Glutamatergic neuron (in vitro differentiated cells): ENCODE results near the gene CBLB. TPM values are rescaled to one million over a fixed set of nuclear protein-coding genes. Genes with fewer than 3 reads are reported as not detected.

ENCODE experiments used
- DNase-seq: peaks from one replicate; pipeline ENCODE4 v3.0.0; 2022
- H3K27ac Mint-ChIP-seq: one replicate; pipeline ENCODE4 v1.8.0; 2020; ENCODE audit warnings: mild to moderate bottlenecking, mixed read lengths, inconsistent platforms; ENCODE audit not compliant: unreplicated experiment
- H3K27me3 Mint-ChIP-seq: one replicate; pipeline ENCODE4 v1.8.0; 2020; ENCODE audit warnings: mild to moderate bottlenecking, moderate library complexity, mixed read lengths, inconsistent platforms; ENCODE audit not compliant: unreplicated experiment
- H3K36me3 Mint-ChIP-seq: one replicate; pipeline ENCODE4 v1.8.0; 2020; ENCODE audit warnings: mild to moderate bottlenecking, mixed read lengths, inconsistent platforms; ENCODE audit not compliant: unreplicated experiment
- H3K4me1 Mint-ChIP-seq: one replicate; pipeline ENCODE4 v1.8.0; 2020; ENCODE audit warnings: mild to moderate bottlenecking, low read depth, mixed read lengths, inconsistent platforms; ENCODE audit not compliant: unreplicated experiment
- H3K4me3 Mint-ChIP-seq: one replicate; pipeline ENCODE4 v1.8.0; 2020; ENCODE audit warnings: mild to moderate bottlenecking, mixed read lengths, inconsistent platforms; ENCODE audit not compliant: unreplicated experiment
- H3K9me3 Mint-ChIP-seq: one replicate; pipeline ENCODE4 v1.8.0; 2020; ENCODE audit warnings: mild to moderate bottlenecking, moderate library complexity, mixed read lengths, inconsistent platforms; ENCODE audit not compliant: unreplicated experiment
- total RNA-seq: library from RNA; stranded (reverse); fragmentation: NEBNext Ultra II Directional; extraction: Animal tissue kit (Norgen Biotek cat#: 25700); gene quantifications from one replicate; pipeline ENCODE4 v1.2.1, GENCODE V29; 2021; ENCODE audit not compliant: unreplicated experiment
- TF ChIP-seq, protein P1 (sequence below): fragments of 200-600 bp; sonication (generic); IDR thresholded peaks from one replicate; pipeline ENCODE4 v1.5.0; 2021; ENCODE audit not compliant: partially characterized antibody, unreplicated experiment

The CBLB gene
- total RNA-seq, 1 donor from 2014 or later, result 269 TPM

DNA sequence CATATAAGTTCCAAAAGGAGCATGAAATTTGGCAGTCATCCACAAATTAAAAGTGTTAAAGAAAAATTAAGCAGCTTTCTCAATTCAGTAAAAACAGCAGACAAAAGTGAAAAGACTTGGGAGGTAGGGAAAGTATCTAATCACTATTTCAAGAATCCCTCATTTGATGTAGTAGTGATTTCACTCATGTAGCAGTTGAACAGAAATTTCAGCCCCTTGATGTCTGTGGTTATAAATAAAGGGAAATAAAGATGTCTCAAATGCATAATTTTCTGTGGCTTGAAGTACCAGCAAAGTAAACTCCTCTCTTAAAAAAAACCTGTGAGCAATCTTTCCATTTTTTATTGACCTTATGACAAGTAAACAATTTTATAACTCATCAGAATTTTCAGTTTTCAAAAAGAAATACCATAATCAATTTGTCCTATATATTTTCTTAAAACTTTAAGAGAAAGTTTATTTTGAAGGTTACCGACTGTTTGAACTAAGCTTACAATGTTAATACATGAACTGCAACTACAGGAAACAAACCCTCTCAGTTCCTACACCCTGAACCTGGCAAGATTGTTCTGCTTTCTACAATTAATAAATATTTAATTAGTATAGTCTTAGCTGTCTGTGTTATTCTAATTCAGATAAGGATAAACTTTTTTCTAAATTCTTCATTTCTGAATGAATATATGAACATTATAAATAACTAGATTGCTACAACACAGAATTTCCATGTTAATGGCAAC is 94.2 kb downstream of the CBLB start:
- H3K27ac Mint-ChIP-seq, result no peak overlapping the region
- H3K9me3 Mint-ChIP-seq, result peaks cover 4% of the 10 kb centered on the region
- peaks cover 7% of the 10 kb centered on the region for H3K27me3 Mint-ChIP-seq
- H3K4me1 Mint-ChIP-seq, result peaks cover 14% of the 10 kb centered on the region
- no peak overlapping the region for H3K4me3 Mint-ChIP-seq
- TF ChIP-seq, protein P1, sequence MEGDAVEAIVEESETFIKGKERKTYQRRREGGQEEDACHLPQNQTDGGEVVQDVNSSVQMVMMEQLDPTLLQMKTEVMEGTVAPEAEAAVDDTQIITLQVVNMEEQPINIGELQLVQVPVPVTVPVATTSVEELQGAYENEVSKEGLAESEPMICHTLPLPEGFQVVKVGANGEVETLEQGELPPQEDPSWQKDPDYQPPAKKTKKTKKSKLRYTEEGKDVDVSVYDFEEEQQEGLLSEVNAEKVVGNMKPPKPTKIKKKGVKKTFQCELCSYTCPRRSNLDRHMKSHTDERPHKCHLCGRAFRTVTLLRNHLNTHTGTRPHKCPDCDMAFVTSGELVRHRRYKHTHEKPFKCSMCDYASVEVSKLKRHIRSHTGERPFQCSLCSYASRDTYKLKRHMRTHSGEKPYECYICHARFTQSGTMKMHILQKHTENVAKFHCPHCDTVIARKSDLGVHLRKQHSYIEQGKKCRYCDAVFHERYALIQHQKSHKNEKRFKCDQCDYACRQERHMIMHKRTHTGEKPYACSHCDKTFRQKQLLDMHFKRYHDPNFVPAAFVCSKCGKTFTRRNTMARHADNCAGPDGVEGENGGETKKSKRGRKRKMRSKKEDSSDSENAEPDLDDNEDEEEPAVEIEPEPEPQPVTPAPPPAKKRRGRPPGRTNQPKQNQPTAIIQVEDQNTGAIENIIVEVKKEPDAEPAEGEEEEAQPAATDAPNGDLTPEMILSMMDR, result no peak
- DNase-seq, result no peak
- no peaks in the 10 kb centered on the region for H3K36me3 Mint-ChIP-seq

DNA sequence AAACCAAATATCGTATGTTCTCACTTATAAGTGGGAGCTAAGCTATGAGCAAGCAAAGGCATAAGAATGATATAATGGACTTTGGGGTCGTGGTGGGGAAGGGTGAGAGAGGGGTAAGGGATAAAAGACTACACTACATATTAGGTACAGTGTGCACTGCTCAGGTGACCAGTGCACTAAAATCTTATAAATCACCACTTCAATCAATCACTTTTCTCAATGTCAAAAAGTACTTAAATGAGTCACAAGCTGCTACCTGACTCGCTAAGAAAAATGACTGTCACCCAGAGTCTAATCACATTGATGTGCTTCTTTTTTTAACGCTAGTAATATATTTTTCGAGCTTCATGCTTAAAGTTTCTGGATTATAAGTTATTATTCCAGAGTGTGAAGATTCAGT is 95.5 kb downstream of the CBLB start:
- Mint-ChIP-seq H3K27ac (no peak overlapping the region), H3K4me3 (no peak overlapping the region), H3K9me3 (peaks cover 4% of the 10 kb centered on the region), H3K27me3 (peaks cover 7% of the 10 kb centered on the region), H3K36me3 (peaks cover 5% of the 10 kb centered on the region), H3K4me1 (peaks cover 16% of the 10 kb centered on the region)
- no peak for DNase-seq
- TF ChIP-seq, protein P1, result no peak

DNA sequence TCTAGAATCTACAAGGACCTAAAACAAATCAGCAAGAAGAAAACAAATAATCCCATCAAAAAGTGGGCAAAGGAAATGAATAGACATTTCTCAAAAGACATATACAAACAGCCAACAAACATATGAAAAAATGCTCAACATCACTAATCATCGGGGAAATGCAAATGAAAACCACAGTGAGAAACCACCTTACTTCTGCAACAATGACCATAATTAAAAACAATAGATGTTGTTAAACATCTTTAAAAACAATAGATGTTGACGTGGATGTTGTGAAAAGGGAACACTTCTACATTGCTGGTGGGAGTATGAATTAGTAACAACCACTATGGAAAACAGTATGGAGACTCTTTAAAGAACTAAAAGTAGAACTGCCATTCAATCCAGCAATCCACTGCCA is 96.2 kb downstream of the CBLB start:
- DNase-seq, result no peak
- Mint-ChIP-seq H3K27ac (no peak overlapping the region), H3K4me3 (no peak overlapping the region), H3K4me1 (peaks cover 21% of the 10 kb centered on the region), H3K36me3 (peaks cover 5% of the 10 kb centered on the region), H3K9me3 (peaks cover 4% of the 10 kb centered on the region), H3K27me3 (peaks cover 7% of the 10 kb centered on the region)
- TF ChIP-seq, protein P1, result no peak

DNA sequence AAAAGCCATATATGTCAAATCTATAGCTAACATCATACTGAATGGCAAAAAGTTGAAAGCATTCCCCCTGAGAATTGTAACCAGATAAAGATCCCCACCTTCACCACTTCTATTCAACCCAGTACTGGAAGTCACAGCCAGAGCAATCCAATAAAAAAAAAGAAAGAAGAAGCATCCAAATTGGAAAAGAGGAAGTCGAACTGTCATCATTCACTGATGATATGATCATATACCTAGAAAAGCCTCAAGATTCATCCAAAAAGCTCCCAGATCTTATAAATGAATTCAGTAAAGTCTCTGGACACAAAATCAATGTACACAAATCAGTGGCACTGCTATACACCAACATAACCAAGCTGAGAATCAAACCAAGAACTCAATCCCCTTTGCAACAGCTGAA is 97.4 kb downstream of the CBLB start:
- peaks cover 7% of the 10 kb centered on the region for H3K27me3 Mint-ChIP-seq
- H3K27ac Mint-ChIP-seq, result no peak overlapping the region
- DNase-seq, result no peak
- H3K4me1 Mint-ChIP-seq, result peaks cover 21% of the 10 kb centered on the region
- H3K36me3 Mint-ChIP-seq, result peaks cover 5% of the 10 kb centered on the region
- TF ChIP-seq, protein P1, result no peak
- no peak overlapping the region for H3K4me3 Mint-ChIP-seq
- peaks cover 4% of the 10 kb centered on the region for H3K9me3 Mint-ChIP-seq

DNA sequence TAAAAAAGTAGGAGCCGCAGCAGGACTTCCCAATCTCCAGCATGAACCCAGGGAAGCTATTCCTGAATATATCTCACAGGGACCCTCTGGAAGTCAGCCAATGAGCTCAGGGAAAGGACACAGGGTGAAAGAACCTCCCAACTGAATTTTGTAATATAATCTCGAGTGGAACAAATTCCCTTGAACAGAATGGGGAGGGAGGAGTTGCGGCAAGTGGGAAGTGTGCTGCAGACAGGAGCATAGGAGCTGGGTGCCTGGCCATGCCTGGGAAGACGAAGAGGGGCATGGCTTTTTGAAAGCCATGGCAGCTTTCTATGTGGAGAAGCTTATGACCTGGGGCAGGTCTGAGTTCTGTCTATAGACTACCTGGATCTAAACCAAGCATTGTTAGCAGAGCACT is 98.4 kb downstream of the CBLB start:
- peaks cover 21% of the 10 kb centered on the region for H3K4me1 Mint-ChIP-seq
- H3K9me3 Mint-ChIP-seq, result peaks cover 4% of the 10 kb centered on the region
- TF ChIP-seq, protein P1, result no peak
- H3K4me3 Mint-ChIP-seq, result no peak overlapping the region
- no peak overlapping the region for H3K27ac Mint-ChIP-seq
- peaks cover 5% of the 10 kb centered on the region for H3K36me3 Mint-ChIP-seq
- DNase-seq, result no peak
- H3K27me3 Mint-ChIP-seq, result peaks cover 7% of the 10 kb centered on the region
